Natural killer cell (primary cell): ENCODE measurements around the gene QSOX1. TPM values are rescaled to one million over a fixed set of nuclear protein-coding genes. Genes with fewer than 3 reads are reported as not detected.

Source experiments
- ATAC-seq, 3 donors: fragments of 150-1000 bp in 2 of 3; fragments of 200-7000 bp in 1 of 3; cut with Tn5 transposase; 1 replicate in 1 of 3; 2 replicates in 2 of 3; pipeline ENCODE4 v1.10.0; 2021; ENCODE audit warnings: mild to moderate bottlenecking in 2 of 3, moderate library complexity in 2 of 3
- DNase-seq, 2 donors: peaks; one replicate each; pipeline versions ENCODE4 v3.0.0 to v3.0.0-alpha.2; 2013 to 2021; ENCODE audit warnings: mixed read lengths in 1 of 2
- H3K27ac ChIP-seq: one replicate; pipeline ENCODE4 v1.5.1; 2013; ENCODE audit warnings: mild to moderate bottlenecking, low read length
- H3K27me3 ChIP-seq: one replicate; pipeline ENCODE4 v1.6.1; 2013; ENCODE audit warnings: low read length; ENCODE audit not compliant: control insufficient read depth, insufficient read depth
- H3K36me3 ChIP-seq: one replicate; pipeline ENCODE4 v1.6.1; 2013; ENCODE audit warnings: low read length; ENCODE audit not compliant: control insufficient read depth, insufficient read depth
- H3K4me1 ChIP-seq: one replicate; pipeline ENCODE4 v1.6.1; 2013; ENCODE audit warnings: low read length; ENCODE audit not compliant: control insufficient read depth, insufficient read depth
- H3K4me3 ChIP-seq: one replicate; pipeline ENCODE4 v1.5.1; 2013; ENCODE audit warnings: low read length
- H3K9me3 ChIP-seq: one replicate; pipeline ENCODE4 v1.6.1; 2013; ENCODE audit warnings: low read length; ENCODE audit not compliant: control insufficient read depth, insufficient read depth
- H3K27ac Mint-ChIP-seq, 2 donors: one replicate each; pipeline ENCODE4 v1.8.0; 2022; ENCODE audit warnings: mild to moderate bottlenecking in 2 of 2, mixed read lengths in 2 of 2, moderate library complexity in 1 of 2
- H3K27me3 Mint-ChIP-seq, 2 donors: one replicate each; pipeline ENCODE4 v1.8.0; 2022; ENCODE audit warnings: low read depth in 2 of 2, mixed read lengths in 2 of 2
- H3K36me3 Mint-ChIP-seq: one replicate; pipeline ENCODE4 v1.8.0; 2022; ENCODE audit warnings: mixed read lengths
- H3K4me1 Mint-ChIP-seq, 2 donors: one replicate each; pipeline ENCODE4 v1.8.0; 2022; ENCODE audit warnings: mixed read lengths in 2 of 2
- H3K4me3 Mint-ChIP-seq: one replicate; pipeline ENCODE4 v1.8.0; 2022; ENCODE audit warnings: mild to moderate bottlenecking, moderate library complexity, mixed read lengths
- H3K9me3 Mint-ChIP-seq, 2 donors: one replicate each; pipeline ENCODE4 v1.8.0; 2022; ENCODE audit warnings: mixed read lengths in 2 of 2
- CTCF ChIP-seq: fragments of 200-600 bp; IDR thresholded peaks from one replicate; pipeline ENCODE4 v1.8.0; 2022; ENCODE audit warnings: antibody characterized with exemption
- WGBS: methylation state at CpG from one replicate; pipeline ENCODE4 v1.1.7; 2013; ENCODE audit warnings: missing lambda C conversion rate; ENCODE audit not compliant: insufficient coverage; 5-methylcytosine and 5-hydroxymethylcytosine counted together
- intact Hi-C: fragments of 100-400 bp; cut with micrococcal nuclease; formaldehyde crosslinking; loops from one replicate; pipeline ENCODE4 v1.14.2; 2022
- total RNA-seq, 4 donors: library from RNA; stranded (reverse); fragments of 120-200 nt in 1 of 4; gene quantifications; one replicate each; pipeline versions ENCODE4 v1.2.3 to v1.2.4, GENCODE V29; 2013 to 2022

The QSOX1 gene
- total RNA-seq, 3 donors from 2014 or later (not counting 1 experiment from before 2014, with no cell fraction given), result 31.0 to 42.7 (median 38.2) TPM

DNA sequence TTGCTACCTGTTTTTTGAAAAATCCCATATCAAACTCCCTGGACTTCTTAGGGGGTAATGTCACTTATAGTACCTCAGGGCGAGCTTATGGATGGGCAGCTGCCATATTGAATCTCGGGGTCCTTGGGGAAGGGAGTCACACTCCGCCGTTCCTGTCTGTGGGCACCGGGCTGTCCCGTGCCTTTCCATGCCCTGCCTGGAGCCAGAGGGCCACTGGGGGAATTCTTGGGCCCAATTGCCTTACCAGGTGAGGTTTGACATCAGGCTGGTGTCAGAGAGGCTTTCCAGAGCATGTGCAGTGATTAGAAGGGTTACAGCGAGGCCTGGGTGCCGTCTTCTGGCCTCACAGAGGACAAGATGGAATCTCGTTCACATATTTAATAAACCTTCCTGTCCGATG lies 28.8 kb downstream of the QSOX1 start:
- Mint-ChIP-seq H3K27ac (no peak overlapping the region), H3K4me3 (no peak overlapping the region), H3K27me3 (peaks cover 0 to 1% of the 10 kb centered on the region in 2 donors), H3K36me3 (peaks cover 15% of the 10 kb centered on the region), H3K4me1 (peaks cover 4 to 5% of the 10 kb centered on the region in 2 donors), H3K9me3 (no peaks in the 10 kb centered on the region)
- no peak overlapping the region for H3K27ac ChIP-seq
- H3K36me3 ChIP-seq, result peaks cover 33% of the 10 kb centered on the region
- DNase-seq (no peak), ATAC-seq (no peak)
- no peak for TF ChIP-seq CTCF
- no peaks in the 10 kb centered on the region for H3K27me3 ChIP-seq
- no peaks in the 10 kb centered on the region for H3K9me3 ChIP-seq
- H3K4me3 ChIP-seq, result no peak overlapping the region
- peaks cover 3% of the 10 kb centered on the region for H3K4me1 ChIP-seq
- WGBS, result 93% methylated on average over 10 of the region's 10 CpGs
- intact Hi-C loops, result no loop called here

- Histone ChIP-seq H3K36me3 (peaks cover 33% of the 10 kb centered on the region), H3K4me3 (no peak overlapping the region), H3K27me3 (no peaks in the 10 kb centered on the region), H3K27ac (no peak overlapping the region), H3K4me1 (peaks cover 8% of the 10 kb centered on the region), H3K9me3 (no peaks in the 10 kb centered on the region)
- Mint-ChIP-seq H3K4me1 (peaks cover 6 to 11% of the 10 kb centered on the region in 2 donors), H3K27me3 (peaks cover 3 to 7% of the 10 kb centered on the region in 2 donors), H3K9me3 (no peaks in the 10 kb centered on the region), H3K4me3 (no peak overlapping the region), H3K36me3 (peaks cover 15% of the 10 kb centered on the region), H3K27ac (no peak overlapping the region)
- intact Hi-C loops, result no loop called here
- TF ChIP-seq CTCF, result no peak
- ATAC-seq (no peak), DNase-seq (no peak)
- WGBS, result 91% methylated on average over 9 of the region's 9 CpGs
Measured at GRCh38 chr1:180184041-180184440, 29.4 kb downstream of the QSOX1 start.

- intact Hi-C loops, result no loop called here
- Histone ChIP-seq H3K36me3 (peaks cover 33% of the 10 kb centered on the region), H3K4me3 (no peak overlapping the region), H3K27me3 (no peaks in the 10 kb centered on the region), H3K27ac (no peak overlapping the region), H3K4me1 (peaks cover 19% of the 10 kb centered on the region), H3K9me3 (no peaks in the 10 kb centered on the region)
- Mint-ChIP-seq H3K4me3 (no peak overlapping the region), H3K27ac (no peak overlapping the region), H3K9me3 (no peaks in the 10 kb centered on the region), H3K4me1 (peaks cover 16 to 22% of the 10 kb centered on the region in 2 donors), H3K36me3 (peaks cover 15% of the 10 kb centered on the region), H3K27me3 (peaks cover 7 to 8% of the 10 kb centered on the region in 2 donors)
- ATAC-seq (no peak), DNase-seq (no peak)
- no peak for TF ChIP-seq CTCF
- WGBS, result 98% methylated on average over 5 of the region's 5 CpGs
Measured at GRCh38 chr1:180185281-180185680, 30.6 kb downstream of the QSOX1 start.

GRCh38 chr1:180185971-180186645 lies 31.4 kb downstream of the QSOX1 start:
- H3K27me3 ChIP-seq, result no peaks in the 10 kb centered on the region
- H3K36me3 ChIP-seq, result peaks cover 33% of the 10 kb centered on the region
- intact Hi-C loops, result no loop called here
- DNase-seq (no peak), ATAC-seq (no peak)
- Mint-ChIP-seq H3K4me3 (no peak overlapping the region), H3K4me1 (peaks cover 23 to 29% of the 10 kb centered on the region in 2 donors), H3K36me3 (peaks cover 15% of the 10 kb centered on the region), H3K27me3 (peaks cover 7 to 8% of the 10 kb centered on the region in 2 donors), H3K9me3 (no peaks in the 10 kb centered on the region), H3K27ac (no peak overlapping the region)
- TF ChIP-seq CTCF, result no peak
- H3K4me3 ChIP-seq, result no peak overlapping the region
- WGBS, result 95% methylated on average over 9 of the region's 9 CpGs
- peaks cover 27% of the 10 kb centered on the region for H3K4me1 ChIP-seq
- no peak overlapping the region for H3K27ac ChIP-seq
- H3K9me3 ChIP-seq, result no peaks in the 10 kb centered on the region
